Neural progenitor cell (in vitro differentiated cells): ENCODE data around the gene NMU. TPM values are rescaled to one million over a fixed set of nuclear protein-coding genes. Genes with fewer than 3 reads are reported as not detected.

Source experiments
- DNase-seq: peaks from one replicate; pipeline ENCODE4 v3.0.0-alpha.2; 2016; ENCODE audit warnings: low spot score
- H2AFZ ChIP-seq: fragments of 200-600 bp; sonication (generic); replicated peaks from 2 replicates; pipeline ENCODE4 v1.6.1; 2016; ENCODE audit warnings: antibody characterized with exemption
- H3F3A ChIP-seq: fragments of 200-600 bp; sonication (generic); 2 replicates; pipeline ENCODE4 v1.6.1; 2016; ENCODE audit warnings: antibody characterized with exemption, low read depth
- H3K27ac ChIP-seq: fragments of 200-600 bp; sonication (generic); 2 replicates; pipeline ENCODE4 v1.5.1; 2016; ENCODE audit warnings: mild to moderate bottlenecking
- H3K27me3 ChIP-seq: fragments of 200-600 bp; sonication (generic); 2 replicates; pipeline ENCODE4 v1.6.1; 2016; ENCODE audit warnings: mild to moderate bottlenecking, moderate library complexity
- H3K36me3 ChIP-seq: fragments of 200-600 bp; sonication (generic); 2 replicates; pipeline ENCODE4 v1.5.1; 2016
- H3K4me1 ChIP-seq: fragments of 200-600 bp; sonication (generic); 2 replicates; pipeline ENCODE4 v1.6.1; 2016; ENCODE audit warnings: mixed run types
- H3K4me2 ChIP-seq: fragments of 200-600 bp; sonication (generic); 2 replicates; pipeline ENCODE4 v1.6.1; 2016
- H3K4me3 ChIP-seq: fragments of 200-600 bp; sonication (generic); 2 replicates; pipeline ENCODE4 v1.5.1; 2016
- H3K79me2 ChIP-seq: fragments of 200-600 bp; sonication (generic); 2 replicates; pipeline ENCODE4 v1.6.1; 2016; ENCODE audit warnings: low read depth
- H3K9ac ChIP-seq: fragments of 200-600 bp; sonication (generic); 2 replicates; pipeline ENCODE4 v1.6.1; 2016
- H3K9me3 ChIP-seq: fragments of 200-600 bp; sonication (generic); 2 replicates; pipeline ENCODE4 v1.5.1; 2016; ENCODE audit warnings: low read depth
- H4K20me1 ChIP-seq: fragments of 200-600 bp; sonication (generic); 2 replicates; pipeline ENCODE4 v1.6.1; 2016; ENCODE audit warnings: low read depth
- H3K27ac Mint-ChIP-seq: 3 replicates; pipeline ENCODE4 v1.8.0; 2021; ENCODE audit warnings: mixed read lengths
- H3K27me3 Mint-ChIP-seq: 2 replicates; pipeline ENCODE4 v1.8.0; 2022; ENCODE audit warnings: low read depth, mild to moderate bottlenecking, inconsistent platforms, moderate library complexity, mixed read lengths; ENCODE audit not compliant: insufficient read depth
- H3K36me3 Mint-ChIP-seq: 3 replicates; pipeline ENCODE4 v1.8.0; 2021; ENCODE audit warnings: mixed read lengths
- H3K4me1 Mint-ChIP-seq: 3 replicates; pipeline ENCODE4 v1.8.0; 2021; ENCODE audit warnings: mixed read lengths
- H3K4me3 Mint-ChIP-seq: 3 replicates; pipeline ENCODE4 v1.8.0; 2021; ENCODE audit warnings: mild to moderate bottlenecking, moderate library complexity, mixed read lengths
- H3K9me3 Mint-ChIP-seq: 3 replicates; pipeline ENCODE4 v1.8.0; 2020; ENCODE audit warnings: mixed read lengths
- CTCF ChIP-seq: fragments of 200-600 bp; sonication (generic); IDR thresholded peaks from 2 replicates; pipeline ENCODE4 v1.5.1; 2017; ENCODE audit warnings: antibody characterized with exemption, mild to moderate bottlenecking
- EZH2 ChIP-seq: fragments of 200-600 bp; sonication (generic); IDR thresholded peaks from 2 replicates; pipeline ENCODE4 v1.6.1; 2017; ENCODE audit warnings: antibody characterized with exemption, mild to moderate bottlenecking, moderate library complexity
- EZH2phosphoT487 ChIP-seq: fragments of 200-600 bp; sonication (generic); IDR thresholded peaks from 2 replicates; pipeline ENCODE4 v1.6.1; 2017; ENCODE audit warnings: antibody characterized with exemption
- total RNA-seq: library from RNA; depleted of rRNA; stranded (reverse); fragments of >200 nt; gene quantifications from 2 replicates; pipeline ENCODE4 v1.2.3, GENCODE V29; 2015; ENCODE audit warnings: low replicate concordance

NMU gene
- total RNA-seq, 1 donor from 2014 or later: 1.8 TPM

GRCh38 chr4:55617587-55618197 lies 18.4 kb downstream of the NMU start:
- DNase-seq: no peak
- no peak overlapping the region for H3K4me2 ChIP-seq
- H3K4me3 ChIP-seq: no peak overlapping the region
- H3K27me3 ChIP-seq: no peaks in the 10 kb centered on the region
- no peaks in the 10 kb centered on the region for H3F3A ChIP-seq
- no peaks in the 10 kb centered on the region for H3K36me3 ChIP-seq
- Mint-ChIP-seq H3K4me1 (peaks cover 4% of the 10 kb centered on the region), H3K4me3 (no peak overlapping the region), H3K27ac (no peak overlapping the region), H3K36me3 (peaks cover 2% of the 10 kb centered on the region), H3K27me3 (no peaks in the 10 kb centered on the region), H3K9me3 (peaks cover 2% of the 10 kb centered on the region)
- H3K79me2 ChIP-seq: no peaks in the 10 kb centered on the region
- peaks cover 5% of the 10 kb centered on the region for H3K4me1 ChIP-seq
- no peaks in the 10 kb centered on the region for H4K20me1 ChIP-seq
- H3K9ac ChIP-seq: no peak overlapping the region
- no peak overlapping the region for H2AFZ ChIP-seq
- no peaks in the 10 kb centered on the region for H3K9me3 ChIP-seq
- H3K27ac ChIP-seq: no peak overlapping the region
- TF ChIP-seq EZH2 (no peak), EZH2phosphoT487 (no peak), CTCF (no peak)

- no peak overlapping the region for H3K4me3 Mint-ChIP-seq
- Histone ChIP-seq H3K79me2 (no peaks in the 10 kb centered on the region), H2AFZ (no peak overlapping the region), H3K27me3 (no peaks in the 10 kb centered on the region), H3K9ac (no peak overlapping the region), H3K4me1 (peaks cover 5% of the 10 kb centered on the region), H3K9me3 (no peaks in the 10 kb centered on the region), H3K36me3 (no peaks in the 10 kb centered on the region), H3F3A (no peaks in the 10 kb centered on the region), H3K27ac (no peak overlapping the region), H4K20me1 (no peaks in the 10 kb centered on the region), H3K4me3 (no peak overlapping the region), H3K4me2 (no peak overlapping the region)
- no peak overlapping the region for H3K27ac Mint-ChIP-seq
- peaks cover 4% of the 10 kb centered on the region for H3K4me1 Mint-ChIP-seq
- peaks cover 2% of the 10 kb centered on the region for H3K9me3 Mint-ChIP-seq
- H3K36me3 Mint-ChIP-seq: peaks cover 2% of the 10 kb centered on the region
- no peak for DNase-seq
- H3K27me3 Mint-ChIP-seq: no peaks in the 10 kb centered on the region
- no peak for TF ChIP-seq EZH2
- no peak for TF ChIP-seq CTCF
- no peak for TF ChIP-seq EZH2phosphoT487
These were observed 21.1 kb downstream of the NMU start for GRCh38 chr4:55615008-55615407.

GRCh38 chr4:55613621-55614020 lies 22.5 kb downstream of the NMU start:
- H3K4me3 Mint-ChIP-seq: no peak overlapping the region
- H3F3A ChIP-seq: no peaks in the 10 kb centered on the region
- no peaks in the 10 kb centered on the region for H3K36me3 ChIP-seq
- H3K4me1 ChIP-seq: peaks cover 5% of the 10 kb centered on the region
- no peak overlapping the region for H3K27ac ChIP-seq
- H3K27ac Mint-ChIP-seq: no peak overlapping the region
- H3K27me3 Mint-ChIP-seq: no peaks in the 10 kb centered on the region
- H3K9me3 Mint-ChIP-seq: peaks cover 2% of the 10 kb centered on the region
- no peak overlapping the region for H2AFZ ChIP-seq
- no peaks in the 10 kb centered on the region for H3K9me3 ChIP-seq
- no peaks in the 10 kb centered on the region for H4K20me1 ChIP-seq
- no peaks in the 10 kb centered on the region for H3K79me2 ChIP-seq
- no peak overlapping the region for H3K4me2 ChIP-seq
- H3K36me3 Mint-ChIP-seq: peaks cover 2% of the 10 kb centered on the region
- H3K27me3 ChIP-seq: no peaks in the 10 kb centered on the region
- H3K4me3 ChIP-seq: no peak overlapping the region
- TF ChIP-seq EZH2phosphoT487 (no peak), CTCF (peak; percentile 15)
- H3K9ac ChIP-seq: no peak overlapping the region
- H3K4me1 Mint-ChIP-seq: peaks cover 3% of the 10 kb centered on the region
- peak; percentile 26 for DNase-seq
